Mucosa of descending colon (tissue), 3 donors: ENCODE measurements around the gene DPYD. TPM values are rescaled to one million over a fixed set of nuclear protein-coding genes. Genes with fewer than 3 reads are reported as not detected.

ENCODE experiments used
- ATAC-seq: fragments of 200-7000 bp; cut with Tn5 transposase; one replicate; pipeline ENCODE4 v1.9.1; 2020; ENCODE audit warnings: mild to moderate bottlenecking, moderate library complexity
- DNase-seq, 3 donors: peaks; one replicate each; pipeline ENCODE4 v3.0.0-alpha.2; 2020
- H3K36me3 ChIP-seq: fragments of 200-600 bp; one replicate; pipeline ENCODE4 v1.8.0; 2021; ENCODE audit warnings: low read depth, mild to moderate bottlenecking
- H3K4me1 ChIP-seq: fragments of 200-600 bp; one replicate; pipeline ENCODE4 v1.8.0; 2021; ENCODE audit warnings: low read depth, mild to moderate bottlenecking
- H3K4me3 ChIP-seq: fragments of 200-600 bp; one replicate; pipeline ENCODE4 v1.8.0; 2021; ENCODE audit warnings: mild to moderate bottlenecking
- H3K9me3 ChIP-seq: fragments of 200-600 bp; one replicate; pipeline ENCODE4 v1.8.0; 2021; ENCODE audit warnings: mild to moderate bottlenecking
- CTCF ChIP-seq: fragments of 200-600 bp; IDR thresholded peaks from one replicate; pipeline ENCODE4 v1.8.0; 2022; ENCODE audit warnings: antibody characterized with exemption, mild to moderate bottlenecking
- intact Hi-C, 2 donors: fragments of 100-400 bp; cut with DNase I in 1 of 2; cut with micrococcal nuclease in 1 of 2; formaldehyde crosslinking; loops; one replicate each; pipeline versions ENCODE4 v1.11.0 to v1.11.1; 2022; cut with DNase I, micrococcal nuclease
- total RNA-seq, 3 donors: library from RNA; stranded (reverse); fragmentation: NEBNext Ultra II Directional in 2 of 3; extraction: Animal tissue kit (Norgen Biotek cat#: 25700) in 2 of 3; gene quantifications; one replicate each; pipeline versions ENCODE4 v1.2.1 to v1.2.4, GENCODE V29; 2021 to 2023
- donor health status: DM: no; HTN: no; CAD: no; lungs with moderate emphysema.
- donor health status: DM: no; HTN: no; CAD: no.
- donor health status: DM: no; HTN: yes; CAD: no.

Gene DPYD
- total RNA-seq, 3 donors from 2014 or later, result 13.8 to 33.3 (median 19.7) TPM

DNA sequence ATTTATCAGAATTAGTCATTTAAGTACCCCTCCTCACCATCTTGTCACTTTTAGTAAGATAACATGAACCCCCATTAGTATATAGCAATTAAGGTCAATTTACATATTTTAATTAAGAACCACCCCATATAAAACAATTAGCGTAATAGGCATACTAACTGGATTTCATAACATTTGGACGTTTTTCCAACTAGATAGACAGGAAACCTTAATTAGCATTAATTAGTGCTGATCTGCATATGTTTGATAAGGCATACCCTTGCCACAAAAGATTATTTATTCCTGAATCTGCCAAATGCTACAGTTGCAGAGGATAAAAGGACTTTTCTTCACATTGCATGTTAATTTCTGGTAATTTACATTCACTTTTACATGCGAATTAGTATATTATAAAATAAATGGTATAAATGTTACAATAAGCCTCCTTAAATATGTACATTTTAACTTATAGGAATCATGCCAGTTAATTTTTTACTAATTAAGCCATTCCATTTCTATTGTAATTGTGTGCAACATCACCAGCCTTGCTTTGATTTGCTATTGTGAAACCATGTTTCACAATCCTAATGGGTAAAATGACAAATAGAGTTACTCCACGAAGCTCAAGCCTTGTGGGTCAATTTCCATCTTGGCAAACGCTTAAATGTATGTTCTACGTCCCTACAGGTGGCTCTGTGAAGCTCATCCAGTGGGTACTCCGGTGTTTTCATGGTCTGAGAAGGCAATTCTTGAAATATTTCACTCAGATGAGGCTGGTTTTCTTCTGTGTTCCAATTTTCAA, 469.6 kb downstream of the DPYD start:
- Histone ChIP-seq H3K9me3 (no peaks in the 10 kb centered on the region), H3K36me3 (no peaks in the 10 kb centered on the region), H3K4me3 (no peak overlapping the region), H3K4me1 (no peaks in the 10 kb centered on the region)
- DNase-seq (no peak), ATAC-seq (no peak)
- no peak for TF ChIP-seq CTCF
- intact Hi-C loops, result no loop called here

- Histone ChIP-seq H3K4me1 (no peaks in the 10 kb centered on the region), H3K4me3 (no peak overlapping the region), H3K9me3 (no peaks in the 10 kb centered on the region), H3K36me3 (no peaks in the 10 kb centered on the region)
- DNase-seq (no peak), ATAC-seq (no peak)
- intact Hi-C loops, result no loop called here
- TF ChIP-seq CTCF, result no peak
Measured at GRCh38 chr1:97441966-97442365, 478.9 kb downstream of the DPYD start.

GRCh38 chr1:97433824-97434177, 487.0 kb downstream of the DPYD start:
- no peak for TF ChIP-seq CTCF
- no peak for ATAC-seq
- intact Hi-C loops, result no loop called here
- Histone ChIP-seq H3K4me3 (no peak overlapping the region), H3K4me1 (no peaks in the 10 kb centered on the region), H3K36me3 (no peaks in the 10 kb centered on the region), H3K9me3 (no peaks in the 10 kb centered on the region)
- DNase-seq, result no peak

DNA sequence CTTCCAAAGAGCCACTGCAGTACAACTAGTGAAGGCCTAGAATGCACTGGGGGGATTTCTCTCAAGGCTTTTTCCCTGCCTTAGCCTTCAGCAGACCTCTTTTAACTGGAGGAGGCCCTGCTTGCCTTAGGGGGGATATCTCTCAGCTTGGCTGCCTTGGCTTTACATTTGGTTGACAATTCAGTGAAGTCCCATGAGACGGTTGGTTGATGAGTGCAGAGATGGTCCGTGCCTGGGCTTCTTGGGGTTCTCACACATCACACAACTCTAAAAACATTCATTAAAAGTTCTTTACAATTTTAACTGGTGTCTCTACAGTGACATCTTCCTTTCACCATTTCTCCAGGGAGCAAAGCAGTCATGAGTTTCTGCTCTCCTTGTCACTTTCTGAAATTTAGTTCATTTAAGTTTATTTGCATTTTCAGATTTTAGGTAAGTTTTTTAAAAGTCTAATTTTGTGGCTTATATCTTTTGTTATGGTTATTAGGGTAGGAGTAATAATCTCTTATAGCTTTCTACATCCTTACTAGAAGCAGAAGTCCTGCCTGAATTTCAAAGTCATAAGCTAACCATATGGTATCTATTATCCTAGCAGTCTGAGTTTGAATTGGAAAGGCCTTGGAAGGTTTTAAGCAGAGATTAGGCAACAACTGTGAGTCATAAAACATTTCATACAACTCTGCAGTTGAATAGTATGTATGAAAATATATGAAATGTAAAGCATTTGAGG, 487.6 kb downstream of the DPYD start:
- Histone ChIP-seq H3K4me3 (no peak overlapping the region), H3K4me1 (no peaks in the 10 kb centered on the region), H3K9me3 (no peaks in the 10 kb centered on the region), H3K36me3 (no peaks in the 10 kb centered on the region)
- DNase-seq (no peak), ATAC-seq (no peak)
- intact Hi-C loops, result no loop called here
- no peak for TF ChIP-seq CTCF

DNA sequence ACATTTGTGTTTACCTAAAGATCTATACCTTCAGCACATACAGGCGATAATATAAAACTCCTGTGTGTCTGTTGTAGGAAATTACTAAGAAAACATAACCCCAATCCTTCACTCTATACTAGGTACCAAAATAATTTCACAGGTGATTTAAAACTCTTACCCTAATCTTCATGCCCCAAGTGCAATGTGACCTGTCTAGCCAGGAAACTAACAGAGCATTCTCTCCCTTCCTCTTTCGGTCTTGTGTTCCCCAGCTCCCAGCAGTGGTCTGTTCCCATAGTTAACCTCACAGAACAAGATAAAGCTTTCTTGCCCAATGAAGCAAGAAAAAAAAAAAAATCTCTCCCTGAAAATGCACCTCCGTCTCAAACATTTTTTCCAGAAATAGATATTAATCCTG, 493.5 kb downstream of the DPYD start:
- no peaks in the 10 kb centered on the region for H3K9me3 ChIP-seq
- no peak overlapping the region for H3K4me3 ChIP-seq
- intact Hi-C loops, result no loop called here
- no peaks in the 10 kb centered on the region for H3K36me3 ChIP-seq
- DNase-seq (no peak), ATAC-seq (no peak)
- no peaks in the 10 kb centered on the region for H3K4me1 ChIP-seq
- no peak for TF ChIP-seq CTCF
